ENCODE measurements around the gene CAMK1D. TPM values are rescaled to one million over a fixed set of nuclear protein-coding genes. Genes with fewer than 3 reads are reported as not detected.
"Not testable (repeated sequence)": the region's sequence is repeated elsewhere in the genome, so short reads cannot be mapped to it uniquely, and the experiment has no call there.

CAMK1D gene
- total RNA-seq, 1 donor from 2014 or later, result 6.5 TPM

DNA sequence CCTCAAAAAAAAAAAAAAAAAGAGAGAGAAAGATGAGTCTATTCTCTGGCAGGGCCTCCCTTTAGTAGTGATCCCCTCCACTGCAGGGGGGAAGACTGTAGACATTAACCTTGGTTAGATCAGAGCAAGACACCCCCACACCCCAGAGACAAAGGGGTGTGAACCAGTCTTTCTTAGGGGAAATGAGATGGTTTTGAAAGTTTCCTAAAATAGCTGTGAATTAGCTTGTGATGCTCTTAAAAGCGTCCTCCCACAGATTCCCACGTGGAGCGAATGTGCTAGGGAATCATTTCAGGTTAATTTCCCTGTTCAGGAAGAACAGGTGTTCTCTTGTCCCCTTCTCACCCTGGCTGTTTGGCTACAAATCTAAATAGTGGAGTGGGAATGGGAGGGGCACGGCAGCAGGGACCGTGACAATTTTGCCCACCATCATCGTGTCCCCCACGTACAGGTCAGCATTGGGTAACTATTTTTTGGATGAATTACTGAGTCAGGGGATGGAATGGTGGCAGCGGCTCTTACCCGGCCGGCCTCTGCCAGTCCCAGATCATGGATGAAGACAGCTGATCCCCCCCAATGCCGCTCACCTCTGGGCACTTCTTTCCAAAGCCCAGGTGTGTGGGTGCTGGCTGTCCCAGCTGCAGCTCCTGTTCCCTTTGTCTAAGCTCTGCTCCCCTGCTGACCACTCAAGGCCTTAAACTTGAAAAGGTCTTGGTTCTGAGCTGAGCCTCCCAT lies 499.3 kb downstream of the CAMK1D start:
- TF ChIP-seq, protein P1, sequence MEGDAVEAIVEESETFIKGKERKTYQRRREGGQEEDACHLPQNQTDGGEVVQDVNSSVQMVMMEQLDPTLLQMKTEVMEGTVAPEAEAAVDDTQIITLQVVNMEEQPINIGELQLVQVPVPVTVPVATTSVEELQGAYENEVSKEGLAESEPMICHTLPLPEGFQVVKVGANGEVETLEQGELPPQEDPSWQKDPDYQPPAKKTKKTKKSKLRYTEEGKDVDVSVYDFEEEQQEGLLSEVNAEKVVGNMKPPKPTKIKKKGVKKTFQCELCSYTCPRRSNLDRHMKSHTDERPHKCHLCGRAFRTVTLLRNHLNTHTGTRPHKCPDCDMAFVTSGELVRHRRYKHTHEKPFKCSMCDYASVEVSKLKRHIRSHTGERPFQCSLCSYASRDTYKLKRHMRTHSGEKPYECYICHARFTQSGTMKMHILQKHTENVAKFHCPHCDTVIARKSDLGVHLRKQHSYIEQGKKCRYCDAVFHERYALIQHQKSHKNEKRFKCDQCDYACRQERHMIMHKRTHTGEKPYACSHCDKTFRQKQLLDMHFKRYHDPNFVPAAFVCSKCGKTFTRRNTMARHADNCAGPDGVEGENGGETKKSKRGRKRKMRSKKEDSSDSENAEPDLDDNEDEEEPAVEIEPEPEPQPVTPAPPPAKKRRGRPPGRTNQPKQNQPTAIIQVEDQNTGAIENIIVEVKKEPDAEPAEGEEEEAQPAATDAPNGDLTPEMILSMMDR (conservative IDR thresholded peaks at IDR 0.05), result no peak
- Mint-ChIP-seq H3K9me3 (peaks cover 8% of the 10 kb centered on the region), H3K27me3 (ENCODE audit: low read depth) (no peaks in the 10 kb centered on the region), H3K36me3 (ENCODE audit: low read depth) (no peaks in the 10 kb centered on the region), H3K4me3 (no peak overlapping the region), H3K27ac (ENCODE audit: unreplicated experiment) (peak overlapping the region; percentile 27), H3K4me1 (peaks cover 7% of the 10 kb centered on the region)
- no peak for DNase-seq (ENCODE audit: low read depth, low spot score)

DNA sequence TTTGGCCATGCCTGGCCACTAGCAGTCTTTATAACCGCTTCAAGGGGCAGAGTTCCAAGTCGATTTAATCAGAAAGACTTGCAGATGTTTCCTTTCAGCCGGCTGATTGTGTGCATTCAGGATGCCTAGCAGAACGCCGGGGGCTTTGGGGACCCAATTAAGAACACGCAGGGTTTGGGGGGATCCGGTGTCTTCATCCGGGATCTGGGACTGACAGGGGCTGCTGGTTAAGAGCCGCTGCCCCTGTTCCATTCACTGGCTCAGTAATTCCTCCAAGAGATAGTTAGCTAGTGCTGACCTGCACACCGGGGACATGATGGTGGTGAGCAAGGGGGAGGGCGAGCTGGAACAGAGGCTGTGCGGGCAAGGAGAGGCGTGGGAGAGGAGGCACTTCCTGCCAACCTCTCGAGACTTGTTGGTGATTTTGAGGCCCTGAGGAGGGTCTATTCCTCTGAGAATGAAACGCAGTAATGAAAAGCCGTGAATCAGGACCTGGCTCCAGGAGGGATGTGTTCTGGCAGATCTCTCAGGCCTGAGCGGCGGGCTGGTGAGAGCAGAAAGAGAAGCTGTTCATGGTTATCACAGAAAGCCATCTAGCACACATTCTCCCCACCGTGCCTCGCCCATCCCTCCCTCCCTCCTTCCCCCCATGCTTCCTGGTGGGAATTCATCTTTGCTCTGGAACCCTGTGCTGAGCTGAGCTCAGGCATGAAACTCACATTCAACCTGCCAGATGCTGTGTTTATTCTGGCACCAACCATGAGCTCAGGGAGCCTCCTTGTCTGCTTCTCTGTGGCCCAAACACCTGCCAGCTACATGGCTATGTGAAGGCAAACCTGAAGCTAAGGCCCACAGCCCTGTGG lies 500.2 kb downstream of the CAMK1D start:
- H3K27me3 Mint-ChIP-seq (ENCODE audit: low read depth), result peaks cover 3% of the 10 kb centered on the region
- no peak for DNase-seq (ENCODE audit: low read depth, low spot score)
- TF ChIP-seq, protein P1 (conservative IDR thresholded peaks at IDR 0.05), result no peak
- peak overlapping the region; percentile 50 for H3K27ac Mint-ChIP-seq (ENCODE audit: unreplicated experiment)
- peaks cover 8% of the 10 kb centered on the region for H3K9me3 Mint-ChIP-seq
- H3K36me3 Mint-ChIP-seq (ENCODE audit: low read depth), result no peaks in the 10 kb centered on the region
- no peak overlapping the region for H3K4me3 Mint-ChIP-seq
- H3K4me1 Mint-ChIP-seq, result peaks cover 7% of the 10 kb centered on the region

DNA sequence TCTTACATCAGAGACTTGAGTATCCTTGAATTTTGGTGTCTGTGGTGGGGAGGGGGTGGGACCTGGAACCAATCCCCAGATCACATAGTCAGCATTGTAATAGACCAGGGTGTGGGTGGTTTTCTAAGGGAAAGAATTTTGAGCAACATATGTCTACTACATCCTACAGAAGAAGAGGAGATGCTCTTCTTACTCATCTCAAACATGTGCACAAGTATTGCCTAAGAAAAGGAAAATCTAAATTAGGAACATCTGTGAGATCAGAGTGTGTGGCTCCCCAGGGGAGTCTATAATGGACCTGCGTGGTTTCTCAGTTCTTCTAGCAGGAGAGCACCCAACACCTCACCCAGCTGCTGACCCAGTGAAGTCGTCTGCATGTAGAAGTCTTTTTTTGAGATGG lies 503.3 kb downstream of the CAMK1D start:
- H3K4me1 Mint-ChIP-seq, result no peaks in the 10 kb centered on the region
- H3K27ac Mint-ChIP-seq (ENCODE audit: unreplicated experiment), result no peak overlapping the region
- no peaks in the 10 kb centered on the region for H3K36me3 Mint-ChIP-seq (ENCODE audit: low read depth)
- peaks cover 3% of the 10 kb centered on the region for H3K27me3 Mint-ChIP-seq (ENCODE audit: low read depth)
- DNase-seq (ENCODE audit: low read depth, low spot score), result no peak
- no peak overlapping the region for H3K4me3 Mint-ChIP-seq
- H3K9me3 Mint-ChIP-seq, result peaks cover 8% of the 10 kb centered on the region
- TF ChIP-seq, protein P1 (conservative IDR thresholded peaks at IDR 0.05), result no peak

DNA sequence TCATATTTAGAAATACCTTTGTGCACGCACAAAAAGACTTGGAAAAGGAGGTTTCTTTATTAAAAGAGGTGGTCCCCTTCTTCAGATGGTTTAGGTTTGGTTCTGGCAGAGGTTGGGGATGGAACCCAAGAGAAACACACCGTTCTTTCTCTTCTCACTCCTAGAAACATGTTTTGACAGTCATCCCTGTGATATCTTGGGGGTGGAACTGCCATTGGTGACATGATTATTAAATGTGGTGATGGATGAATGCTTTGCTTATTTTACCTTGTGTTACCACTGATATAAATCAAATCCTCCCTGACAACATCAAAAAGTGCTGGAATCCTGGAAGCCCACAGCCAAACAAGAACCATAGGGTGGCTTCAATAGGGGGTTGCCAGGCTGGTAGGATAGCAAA lies 505.6 kb downstream of the CAMK1D start:
- DNase-seq (ENCODE audit: low read depth, low spot score), result no peak
- Mint-ChIP-seq H3K9me3 (peaks cover 8% of the 10 kb centered on the region), H3K4me1 (no peaks in the 10 kb centered on the region), H3K27ac (ENCODE audit: unreplicated experiment) (no peak overlapping the region), H3K4me3 (no peak overlapping the region), H3K36me3 (ENCODE audit: low read depth) (no peaks in the 10 kb centered on the region), H3K27me3 (ENCODE audit: low read depth) (peaks cover 19% of the 10 kb centered on the region)
- TF ChIP-seq, protein P1 (conservative IDR thresholded peaks at IDR 0.05), result no peak

DNA sequence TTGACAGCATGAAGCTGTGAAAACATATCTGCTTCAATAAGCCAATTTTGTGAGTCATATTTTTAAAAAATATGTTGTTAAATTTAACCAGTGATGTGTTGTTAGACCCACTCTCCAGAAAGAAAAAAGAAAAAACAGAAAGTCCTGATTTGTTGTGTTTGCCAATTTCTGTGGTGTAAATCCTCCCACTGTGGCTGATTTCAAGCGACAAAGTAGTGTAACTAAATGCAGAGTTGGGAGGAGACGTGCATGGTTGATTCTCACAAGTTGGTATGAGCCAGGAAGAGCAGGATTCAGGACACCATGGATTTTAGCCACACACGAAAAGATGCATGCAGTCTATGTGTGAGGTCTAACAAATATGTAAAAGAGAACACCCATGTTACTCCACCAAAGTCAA lies 513.1 kb downstream of the CAMK1D start:
- Mint-ChIP-seq H3K27me3 (ENCODE audit: low read depth) (peaks cover 22% of the 10 kb centered on the region), H3K4me1 (no peaks in the 10 kb centered on the region), H3K4me3 (no peak overlapping the region), H3K9me3 (peaks cover 2% of the 10 kb centered on the region), H3K36me3 (ENCODE audit: low read depth) (no peaks in the 10 kb centered on the region), H3K27ac (ENCODE audit: unreplicated experiment) (no peak overlapping the region)
- TF ChIP-seq, protein P1 (conservative IDR thresholded peaks at IDR 0.05), result no peak
- no peak for DNase-seq (ENCODE audit: low read depth, low spot score)

DNA sequence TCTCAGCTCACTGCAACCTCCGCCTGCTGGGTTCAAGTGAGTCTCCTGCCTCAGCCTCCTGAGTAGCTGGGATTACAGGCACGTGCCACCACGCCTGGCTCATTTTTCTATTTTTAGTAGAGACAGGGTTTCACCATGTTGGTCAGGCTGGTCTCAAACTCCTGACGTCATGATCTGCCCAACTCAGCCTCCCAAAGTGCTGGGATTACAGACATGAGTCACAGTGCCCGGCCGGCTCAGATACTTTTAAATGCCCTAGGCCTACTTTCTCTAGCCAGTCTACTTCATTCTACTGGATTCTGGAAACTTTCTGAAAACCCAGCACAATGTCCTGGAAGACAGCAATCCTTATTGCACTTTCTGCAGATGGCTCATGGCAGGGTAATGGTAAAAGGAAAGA lies 516.2 kb downstream of the CAMK1D start:
- H3K4me1 Mint-ChIP-seq; H3K27ac Mint-ChIP-seq (ENCODE audit: unreplicated experiment); H3K4me3 Mint-ChIP-seq; H3K27me3 Mint-ChIP-seq (ENCODE audit: low read depth); H3K9me3 Mint-ChIP-seq; DNase-seq (ENCODE audit: low read depth, low spot score); H3K36me3 Mint-ChIP-seq (ENCODE audit: low read depth): not testable (repeated sequence)

Measured in neural crest cell (in vitro differentiated cells).